ENCODE measurements around the gene TMEM266.
A peak's percentile ranks its signal among the peaks of the same experiment; 100 is the strongest.

Gene TMEM266

GRCh38 chr15:76134537-76134936, 74.8 kb downstream of the TMEM266 start:
- DNase-seq = no peak

DNA sequence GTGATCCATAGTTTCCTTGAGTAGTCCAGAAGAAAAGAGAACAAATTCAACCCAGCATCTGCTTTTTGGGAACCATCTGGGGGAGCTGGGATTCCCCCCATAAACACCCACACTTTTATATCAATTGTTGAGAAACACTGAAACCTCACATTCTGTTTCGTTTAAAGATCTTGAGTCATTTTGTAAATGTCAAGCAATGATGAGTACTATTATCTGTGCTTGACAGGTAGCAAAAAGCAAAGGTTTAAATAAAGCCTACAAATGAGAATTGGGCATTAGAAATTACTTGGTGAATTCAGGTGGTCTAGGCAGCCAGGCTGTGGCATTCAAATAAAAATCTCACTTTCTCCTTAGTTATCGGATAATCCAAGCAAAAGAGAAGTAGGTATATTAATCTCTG, 75.7 kb downstream of the TMEM266 start:
- DNase-seq = no peak

GRCh38 chr15:76138436-76138835, 78.7 kb downstream of the TMEM266 start:
- DNase-seq = no peak

GRCh38 chr15:76139368-76140073, 79.7 kb downstream of the TMEM266 start:
- DNase-seq = peak; percentile 40

GRCh38 chr15:76140074-76140464, 80.3 kb downstream of the TMEM266 start:
- no peak for DNase-seq

DNA sequence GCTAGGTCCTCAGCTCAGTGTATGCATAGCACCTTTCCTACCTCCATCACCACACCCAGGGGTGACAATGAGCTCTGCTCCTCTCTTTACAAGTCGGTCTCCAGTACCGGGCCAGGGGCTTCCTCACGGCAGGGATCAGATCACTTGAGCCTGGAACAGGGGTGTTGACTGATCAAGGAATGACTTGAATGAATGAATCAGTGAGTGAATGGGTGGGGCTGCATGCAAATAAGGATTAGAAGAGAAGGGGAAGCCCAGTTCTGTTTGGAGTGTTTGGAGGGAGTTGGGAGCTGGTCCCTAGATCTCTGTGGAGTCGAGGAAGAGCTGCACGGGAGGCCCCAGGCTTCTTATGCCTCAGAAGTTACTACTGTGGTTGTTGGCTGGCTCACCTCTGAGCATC, 87.0 kb downstream of the TMEM266 start:
- DNase-seq = no peak

- DNase-seq = peak; percentile 39
Observed at GRCh38 chr15:76147906-76148570, 88.3 kb downstream of the TMEM266 start.

- DNase-seq = no peak
Observed at GRCh38 chr15:76149291-76149915, 89.6 kb downstream of the TMEM266 start.

DNA sequence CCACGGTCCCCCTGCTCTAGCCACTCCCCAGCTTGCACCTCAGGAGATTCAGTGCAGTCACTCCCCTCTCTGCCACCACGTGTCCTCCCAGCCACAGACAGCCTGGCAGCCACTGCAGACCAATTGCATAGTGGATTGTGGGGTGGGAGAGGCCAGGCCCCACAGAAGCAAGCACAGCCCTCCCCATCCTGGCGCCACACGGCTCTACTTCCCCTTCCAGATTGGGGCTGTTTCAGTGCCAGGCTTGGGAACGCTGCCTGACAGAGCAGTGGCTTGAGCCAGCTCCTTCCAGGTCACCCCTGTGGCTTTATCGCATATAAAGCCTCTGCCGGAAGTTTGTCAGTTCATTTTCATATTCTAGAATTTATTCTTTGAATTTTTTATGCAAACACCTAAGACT, 90.7 kb downstream of the TMEM266 start:
- DNase-seq = no peak

- DNase-seq = peak; percentile 56
Observed at GRCh38 chr15:76150971-76151598, 91.3 kb downstream of the TMEM266 start.

GRCh38 chr15:76151599-76151974, 91.8 kb downstream of the TMEM266 start:
- no peak for DNase-seq

GRCh38 chr15:76152197-76152596, 92.4 kb downstream of the TMEM266 start:
- no peak for DNase-seq

DNA sequence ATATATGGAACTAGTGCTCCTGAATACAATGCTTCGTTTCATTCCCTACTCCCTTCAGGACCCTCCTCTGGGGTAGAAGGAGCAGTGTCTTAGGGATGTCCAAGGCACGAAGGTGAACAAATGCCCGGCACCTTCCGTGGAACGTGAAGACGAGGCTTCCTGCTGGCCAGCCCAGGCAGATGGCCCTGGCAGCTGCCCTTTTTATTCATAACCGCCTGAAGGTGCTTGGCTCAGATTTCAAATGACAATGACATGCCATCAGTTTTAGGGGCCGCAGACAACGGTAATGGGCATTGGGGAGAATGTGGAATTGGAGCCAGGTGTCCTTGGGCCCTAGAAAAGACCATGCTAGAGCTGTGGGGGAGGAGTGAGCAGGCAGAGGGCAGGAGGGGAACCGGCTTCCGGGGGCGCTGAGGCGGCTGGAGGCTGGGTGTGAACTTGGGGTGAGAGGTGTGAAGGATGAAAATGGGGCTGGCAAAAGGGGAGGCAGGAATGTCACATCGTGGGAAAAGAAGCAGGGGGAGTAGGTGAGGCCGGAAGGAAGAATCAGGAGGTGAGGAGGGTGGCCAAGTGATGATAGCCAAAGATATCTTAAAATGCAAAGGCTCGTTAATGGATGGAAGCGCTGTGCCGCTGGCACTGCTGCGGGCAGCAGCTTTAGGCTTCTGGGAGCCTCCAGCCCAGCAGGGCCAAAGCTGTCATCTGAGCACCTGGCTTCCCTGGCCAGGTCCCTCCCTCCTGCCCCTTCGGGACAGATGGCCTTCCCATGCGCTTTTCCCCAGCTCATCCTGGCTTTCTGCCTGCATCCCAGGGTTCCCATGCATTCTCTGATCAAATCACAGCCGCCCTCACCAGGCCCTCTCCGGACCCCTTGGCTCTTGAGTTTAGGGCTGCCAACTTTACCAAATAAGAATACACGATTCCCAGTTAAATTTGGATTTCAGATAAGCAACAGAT, 93.7 kb downstream of the TMEM266 start:
- no peak for DNase-seq

DNA sequence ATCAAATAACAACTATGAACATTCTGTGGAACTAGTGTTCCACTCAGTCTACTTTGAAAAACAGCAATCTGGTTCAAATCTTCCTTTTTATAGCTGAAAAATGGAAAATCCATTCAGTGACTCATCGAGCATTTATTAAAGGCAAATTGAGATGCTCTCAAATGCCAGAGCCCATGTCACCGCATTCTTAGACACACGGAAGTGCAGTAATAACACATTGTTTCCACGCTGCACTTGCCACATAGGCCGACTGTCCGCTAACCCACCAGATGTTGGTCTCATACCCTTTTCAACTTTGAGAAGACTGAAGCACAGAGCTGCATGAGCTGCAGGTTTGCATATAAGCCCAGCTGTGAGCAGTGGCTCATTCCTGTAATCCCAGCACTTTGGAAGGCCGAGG, 95.9 kb downstream of the TMEM266 start:
- DNase-seq = no peak

- DNase-seq = no peak
Observed at GRCh38 chr15:76158226-76158625, 98.4 kb downstream of the TMEM266 start.

GRCh38 chr15:76158815-76159214, 99.0 kb downstream of the TMEM266 start:
- no peak for DNase-seq

GRCh38 chr15:76159282-76159681, 99.5 kb downstream of the TMEM266 start:
- DNase-seq = no peak

DNA sequence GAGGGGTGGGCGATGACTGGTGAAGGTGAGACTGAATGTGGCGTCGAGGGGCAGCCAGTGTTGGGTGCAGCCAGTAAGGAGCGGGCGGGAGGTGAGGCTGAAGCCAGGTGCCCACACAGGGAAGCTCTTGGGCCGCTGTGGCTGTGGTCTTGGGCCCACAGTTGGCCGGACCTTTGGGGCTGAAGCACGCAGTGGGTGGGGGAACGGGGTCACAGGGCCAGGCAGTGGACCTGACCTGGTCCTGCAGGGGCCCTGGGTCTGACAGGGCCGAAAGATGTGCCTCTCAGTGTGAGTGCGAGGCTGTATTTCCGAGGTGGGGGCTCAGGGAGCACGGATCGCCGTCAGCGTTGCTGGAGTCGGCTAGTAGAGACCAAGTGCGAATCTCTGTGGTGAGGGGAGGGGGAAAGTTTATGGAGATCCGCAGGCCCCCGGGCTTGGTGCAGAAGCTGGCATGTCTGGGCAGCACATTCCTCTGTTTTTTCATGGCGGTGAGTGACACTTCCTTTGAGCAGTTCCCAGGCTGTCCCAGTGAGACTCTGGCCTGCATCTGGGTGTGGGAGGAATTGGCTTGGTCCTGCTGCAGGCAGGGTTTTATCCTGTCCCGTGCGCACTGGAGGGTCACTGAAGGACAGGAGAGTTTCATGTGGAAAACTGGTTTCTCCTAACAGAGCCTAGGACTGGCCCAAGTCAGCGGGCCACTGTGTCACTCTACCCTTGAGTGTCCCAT, 100.8 kb downstream of the TMEM266 start:
- no peak for DNase-seq

DNA sequence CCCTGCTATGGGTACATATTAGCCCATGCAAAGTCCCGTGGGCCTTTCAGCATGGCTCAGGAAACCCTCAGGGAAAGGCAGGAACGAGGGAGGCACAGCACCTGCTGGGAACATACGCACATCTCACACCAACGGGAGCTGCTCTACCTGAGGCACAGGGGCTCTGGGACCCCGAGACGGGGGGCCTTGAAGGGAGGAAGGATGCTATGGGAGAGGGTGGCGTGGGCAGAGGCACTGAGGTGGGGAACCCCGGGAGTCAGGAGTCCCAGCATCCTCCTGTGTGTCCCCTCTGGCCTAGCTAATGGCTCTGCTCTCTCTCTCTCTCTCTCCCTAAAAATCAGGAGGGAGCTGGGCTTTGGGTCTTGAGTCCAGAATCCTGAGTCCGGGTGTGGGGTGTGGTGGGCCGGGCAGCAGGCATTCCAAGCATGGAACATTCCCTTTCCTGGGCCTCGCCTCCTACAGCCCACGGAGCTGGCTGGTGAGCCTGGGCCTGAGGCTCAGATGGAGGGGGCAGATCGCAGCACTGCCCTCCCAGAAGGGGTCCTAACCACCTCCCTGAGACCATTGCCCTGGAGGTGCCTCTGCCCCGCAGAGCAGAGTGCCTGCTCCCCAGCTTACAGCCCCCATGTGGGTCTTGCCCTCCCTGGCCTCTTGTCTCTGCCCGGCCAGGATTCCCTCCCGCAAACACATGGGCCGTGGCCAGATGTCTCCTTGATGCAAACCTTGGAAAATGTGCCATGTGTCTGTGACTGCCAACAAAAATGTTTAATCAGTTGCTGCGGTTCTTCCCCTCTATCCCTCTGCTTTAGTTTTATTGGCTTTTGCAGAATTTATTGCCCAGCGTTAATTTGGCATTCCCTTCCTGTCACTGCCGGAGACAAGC, 101.6 kb downstream of the TMEM266 start:
- DNase-seq = no peak

DNA sequence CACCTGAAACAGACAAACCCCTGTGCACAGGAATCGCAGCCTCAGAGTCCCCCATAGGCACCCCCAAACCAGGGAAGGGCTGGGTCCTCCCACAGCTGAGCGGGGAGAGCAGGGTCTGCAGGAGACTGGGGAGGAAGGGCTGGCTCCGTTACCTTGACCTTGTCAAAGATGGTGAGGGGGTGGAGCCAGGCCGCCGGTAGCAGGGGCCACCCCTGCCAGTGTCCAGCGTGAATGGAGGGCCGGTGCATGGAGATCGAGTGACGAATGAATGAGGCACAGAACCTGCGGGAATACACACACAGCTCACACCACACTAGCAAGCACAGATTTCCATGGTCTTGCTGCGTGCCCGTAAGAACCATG, 102.2 kb downstream of the TMEM266 start:
- no peak for DNase-seq
